Measurements from ENCODE around the gene ZNF578. TPM values are rescaled to one million over a fixed set of nuclear protein-coding genes. Genes with fewer than 3 reads are reported as not detected.
"Not testable (repeated sequence)": the region's sequence is repeated elsewhere in the genome, so short reads cannot be mapped to it uniquely, and the experiment has no call there.

Gene ZNF578
- total RNA-seq, 1 donor from 2014 or later = 6.5 TPM

DNA sequence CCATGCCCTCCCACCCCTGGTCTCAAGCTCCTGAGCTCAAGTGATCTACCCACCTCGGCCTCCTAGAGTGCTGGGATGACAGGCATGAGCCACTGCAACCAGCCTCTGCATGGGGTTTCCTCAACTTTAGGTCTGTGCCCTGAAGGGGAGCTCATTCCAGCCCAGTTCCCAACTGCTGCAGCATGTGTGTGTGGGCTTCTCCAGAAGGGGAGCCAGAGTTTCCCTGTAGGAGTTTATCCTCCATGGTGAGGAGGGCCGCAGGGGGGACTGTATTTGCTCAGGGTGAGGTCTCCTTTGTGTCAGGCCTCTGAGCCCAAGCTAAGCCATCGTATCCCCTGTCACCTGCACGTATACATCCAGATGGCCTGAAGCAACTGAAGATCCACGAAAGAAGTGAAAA, 62.8 kb downstream of the ZNF578 start:
- no peak for DNase-seq (ENCODE audit: low read depth)

DNA sequence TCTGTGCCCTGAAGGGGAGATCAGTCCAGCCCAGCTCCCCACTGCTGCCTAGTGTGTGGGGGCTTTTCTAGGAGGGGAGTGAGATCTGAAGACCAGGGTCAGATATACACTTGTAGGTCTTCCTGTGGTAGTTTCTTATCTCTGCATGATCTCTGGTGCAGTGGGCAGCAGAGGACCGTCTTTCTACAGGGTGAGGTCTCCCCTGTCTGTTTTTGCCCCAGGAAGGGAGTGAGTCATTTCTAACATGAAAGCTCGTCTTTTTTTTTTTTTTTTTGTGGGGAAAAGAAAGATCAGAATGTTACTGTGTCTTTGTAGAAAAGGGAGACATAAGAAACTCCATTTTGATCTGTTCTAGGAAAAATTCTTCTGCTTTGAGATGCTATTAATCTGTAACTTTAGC, 65.3 kb downstream of the ZNF578 start:
- DNase-seq (ENCODE audit: low read depth) = no peak

DNA sequence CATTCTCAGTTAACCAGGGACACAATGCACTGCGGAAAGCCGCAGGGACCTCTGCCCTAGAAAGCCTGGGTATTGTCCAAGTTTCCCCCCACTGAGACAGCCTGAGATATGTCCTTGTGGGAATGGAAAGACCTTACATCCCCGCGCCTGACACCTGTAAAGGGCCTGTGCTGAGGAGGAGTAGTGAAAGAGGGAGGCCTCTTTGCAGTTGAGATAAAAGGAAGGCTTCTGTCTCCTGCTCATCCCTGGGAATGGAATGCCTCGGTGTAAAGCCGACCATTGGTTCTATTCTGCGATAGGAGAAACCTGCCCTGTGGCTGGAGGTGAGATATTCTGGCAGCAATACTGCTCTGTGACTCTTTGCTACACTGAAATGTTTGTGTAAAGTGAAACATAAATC, 65.8 kb downstream of the ZNF578 start:
- not testable (repeated sequence) for DNase-seq (ENCODE audit: low read depth)

DNA sequence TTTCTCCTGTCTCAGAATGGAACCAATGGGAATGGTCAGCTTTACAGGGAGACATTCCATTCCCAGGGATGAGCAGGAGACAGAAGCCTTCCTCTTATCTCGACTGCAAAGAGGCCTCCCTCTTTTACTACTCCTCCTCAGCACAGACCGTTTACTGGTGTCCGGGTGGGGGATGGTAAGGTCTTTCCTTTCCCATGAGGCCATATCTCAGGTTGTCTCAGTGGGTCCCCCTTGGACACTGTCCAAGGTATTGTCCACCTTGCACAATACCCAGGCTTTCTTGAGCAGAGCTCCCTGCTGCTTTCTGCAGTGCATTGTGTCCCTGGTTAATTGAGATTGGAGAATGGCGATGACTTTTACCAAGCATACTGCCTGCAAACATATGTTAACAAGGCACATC, 66.7 kb downstream of the ZNF578 start:
- DNase-seq (ENCODE audit: low read depth) = no peak

DNA sequence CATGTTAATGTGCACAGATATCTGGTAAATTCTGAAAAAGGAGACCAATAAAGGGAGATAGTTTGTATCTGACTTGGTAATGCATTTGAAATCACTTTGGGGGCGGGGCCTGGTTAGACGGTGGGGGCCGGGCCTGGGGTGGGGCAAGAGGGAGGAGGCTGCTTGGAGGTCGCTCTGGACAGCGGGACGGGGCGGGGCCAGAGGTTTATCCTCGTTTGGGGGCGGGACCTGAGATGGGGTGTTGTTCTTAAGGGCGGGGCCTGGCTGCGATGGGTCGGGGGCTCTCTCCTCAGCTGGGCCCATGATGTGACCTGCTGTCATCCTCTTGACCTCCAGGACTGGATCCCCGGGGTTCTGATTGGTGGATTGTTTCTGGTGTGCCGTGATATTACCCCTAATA, 69.2 kb downstream of the ZNF578 start:
- no peak for DNase-seq (ENCODE audit: low read depth)

DNA sequence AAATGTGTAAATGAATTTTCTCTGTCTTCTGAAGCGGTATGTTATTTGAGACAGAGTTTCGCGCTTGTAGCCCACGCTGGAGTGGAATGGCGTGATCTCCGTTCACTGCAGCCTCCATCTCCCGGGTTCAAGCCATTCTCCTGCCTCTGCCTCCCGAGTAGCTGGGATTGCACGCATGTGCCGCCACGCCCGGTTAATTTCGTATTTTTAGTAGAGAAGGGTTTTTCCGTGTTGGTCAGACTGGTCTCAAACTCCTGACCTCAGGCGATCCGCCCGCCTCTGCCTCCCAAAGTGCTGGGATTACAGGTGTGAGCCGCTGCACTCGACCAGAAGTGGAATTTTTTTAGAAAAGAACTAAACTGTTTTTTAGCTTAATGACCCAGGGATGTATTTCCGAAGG, 70.7 kb downstream of the ZNF578 start:
- DNase-seq (ENCODE audit: low read depth) = no peak

DNA sequence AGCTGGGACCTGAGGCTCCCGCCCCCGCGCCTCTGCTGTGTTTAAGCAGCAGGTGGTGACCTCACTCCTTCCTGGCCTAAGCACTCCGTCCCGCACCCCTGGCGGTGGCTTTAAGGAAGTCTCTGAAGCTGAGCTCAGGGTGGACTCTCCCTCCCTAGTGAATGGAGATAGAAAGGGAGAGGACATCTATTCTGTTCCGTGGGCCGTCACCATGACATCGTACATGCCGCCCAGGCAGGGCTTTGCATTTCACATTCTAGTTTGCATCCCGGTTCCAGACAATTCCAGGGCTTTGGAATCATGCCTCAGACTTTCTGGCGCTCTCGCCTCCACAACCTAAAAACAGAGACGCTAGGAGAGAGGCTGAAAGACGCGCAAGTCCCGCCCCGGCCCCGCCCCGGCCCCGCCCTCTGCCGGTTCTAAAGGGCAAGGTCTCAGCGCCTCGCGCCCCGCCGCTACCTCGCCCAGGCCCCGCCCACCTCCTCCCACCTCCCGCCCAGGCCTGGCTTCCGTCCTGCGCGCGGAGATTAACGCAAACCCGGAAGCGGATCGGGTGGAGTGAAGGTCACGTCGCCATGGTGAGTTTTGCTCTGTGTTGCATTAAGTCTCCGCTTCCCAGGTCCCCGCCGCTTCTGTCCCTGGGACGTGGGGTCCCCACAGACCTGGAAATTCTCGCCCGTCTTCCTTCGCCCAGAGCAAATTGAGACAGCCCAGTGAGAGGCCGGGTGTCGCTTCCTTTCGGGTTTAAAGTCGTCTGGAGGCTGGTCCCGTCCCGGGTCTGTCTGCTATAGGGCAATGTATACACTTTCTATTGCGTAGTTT, 74.0 kb downstream of the ZNF578 start, which contains the start of gene ZNF808:
ZNF808 (plus strand) TSS at position 535 of the 822 bp plus-strand sequence. CDS start 15,617 bp downstream, outside the sequence.
- DNase-seq (ENCODE audit: low read depth) = peak; percentile 83

DNA sequence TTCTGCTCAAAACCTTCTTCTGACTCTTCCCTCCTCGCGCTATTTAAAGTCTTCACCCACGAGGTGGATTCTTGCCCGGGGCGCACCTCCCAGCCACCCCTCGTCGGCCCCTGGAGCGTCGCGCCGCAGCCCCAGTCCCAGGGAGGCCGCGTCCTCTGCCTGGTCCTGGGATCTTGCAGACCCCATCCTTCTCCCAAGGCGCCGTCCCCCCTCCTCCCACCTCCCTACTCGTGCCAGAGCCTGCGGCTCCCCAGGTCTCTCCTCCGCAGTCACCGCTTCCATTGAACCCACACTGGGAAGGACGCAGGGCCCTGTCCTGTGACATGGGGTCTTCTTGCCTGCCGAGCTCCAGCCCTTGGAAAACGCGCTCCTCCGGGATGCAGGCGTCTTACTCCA, 74.6 kb downstream of the ZNF578 start:
- DNase-seq (ENCODE audit: low read depth) = no peak

DNA sequence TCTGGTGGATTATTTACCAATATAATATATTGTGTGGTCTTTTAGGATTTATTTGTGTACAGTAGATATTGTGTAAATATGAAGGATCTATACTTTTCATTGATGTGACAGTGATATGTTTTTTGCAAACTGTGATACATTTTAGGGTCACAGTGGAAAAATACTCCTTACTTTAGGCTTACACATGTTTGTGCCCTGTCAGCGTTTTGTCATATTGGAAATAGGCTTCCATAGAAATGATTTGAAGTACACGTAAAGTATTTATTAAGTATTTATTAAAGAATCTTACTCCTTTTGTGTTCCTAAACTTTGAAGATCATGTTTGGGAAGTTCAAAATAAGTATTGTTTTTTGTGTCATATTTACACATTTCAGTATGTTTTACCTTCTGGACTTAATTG, 79.1 kb downstream of the ZNF578 start:
- DNase-seq (ENCODE audit: low read depth) = no peak

DNA sequence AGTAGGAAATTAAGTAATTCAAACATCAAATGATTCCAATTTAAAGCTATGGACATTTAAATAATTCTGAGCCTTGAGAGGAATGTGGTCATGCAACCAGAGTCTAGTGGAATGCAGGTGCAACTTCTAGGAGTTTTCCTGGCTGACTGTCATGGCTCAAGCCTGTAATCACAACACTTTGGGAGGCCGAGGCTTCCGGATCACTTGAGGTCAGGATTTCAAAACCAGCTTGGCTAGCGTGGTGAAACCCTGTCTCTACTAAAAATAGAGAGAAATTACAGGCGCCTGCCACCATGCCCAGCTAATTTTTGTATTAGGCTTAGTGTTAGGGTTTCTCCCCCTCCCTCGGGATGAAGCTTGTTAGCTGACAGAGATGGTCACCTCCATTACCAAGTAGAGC, 80.5 kb downstream of the ZNF578 start:
- peak; percentile 23 for DNase-seq (ENCODE audit: low read depth)

DNA sequence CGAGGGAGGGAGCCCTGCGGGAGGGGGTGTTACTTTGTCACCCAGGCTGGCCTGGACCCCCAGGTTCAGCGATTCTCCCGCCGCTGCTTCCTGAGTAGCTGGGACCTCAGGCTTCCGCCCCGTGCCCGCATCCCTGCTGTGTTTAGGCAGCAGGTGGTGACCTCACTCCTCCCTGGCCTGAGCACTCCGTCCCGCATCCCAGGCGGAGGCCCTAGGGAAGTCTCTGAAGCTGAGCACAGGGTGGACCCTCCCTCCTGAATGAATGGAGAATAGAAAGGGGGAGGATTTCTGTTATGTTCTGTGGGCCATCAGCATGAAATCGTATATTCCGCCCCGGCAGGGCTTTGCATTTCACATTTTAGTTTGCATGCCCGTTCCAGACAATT, 82.0 kb downstream of the ZNF578 start:
- not testable (repeated sequence) for DNase-seq (ENCODE audit: low read depth)

DNA sequence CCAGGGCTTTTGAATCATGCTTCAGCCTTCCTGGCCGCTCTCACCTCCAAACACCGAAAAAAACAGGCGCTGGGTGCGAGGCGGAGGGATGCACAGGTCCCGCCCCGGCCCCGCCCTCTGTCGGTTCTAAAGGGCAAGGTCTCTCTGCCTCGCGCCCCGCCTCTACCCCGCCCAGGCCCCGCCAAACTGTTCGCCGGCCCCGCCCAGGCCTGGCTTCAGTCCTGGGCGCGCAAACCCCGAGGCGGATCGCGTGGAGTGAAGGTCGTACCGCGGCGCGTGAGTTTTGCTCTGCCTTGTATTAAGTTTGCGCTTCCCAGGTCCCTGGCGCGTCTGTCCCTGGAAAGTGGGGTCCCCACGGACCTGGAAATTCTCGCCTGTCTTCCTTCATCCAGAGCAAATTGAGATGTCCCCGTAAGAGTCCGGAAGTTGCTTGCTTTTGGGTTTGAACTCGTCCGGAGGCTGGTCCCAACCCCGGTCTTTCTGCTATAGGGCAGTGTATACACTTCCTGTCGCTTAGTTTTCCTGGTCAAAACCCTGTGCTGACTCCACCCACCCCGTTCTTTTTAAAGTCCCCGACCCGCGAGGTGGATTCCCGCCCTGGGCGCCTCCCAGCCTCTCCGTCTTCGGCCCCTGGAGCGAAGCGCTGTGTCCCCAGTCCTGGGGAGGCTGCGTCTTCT, 82.6 kb downstream of the ZNF578 start:
- DNase-seq (ENCODE audit: low read depth) = peak; percentile 11

DNA sequence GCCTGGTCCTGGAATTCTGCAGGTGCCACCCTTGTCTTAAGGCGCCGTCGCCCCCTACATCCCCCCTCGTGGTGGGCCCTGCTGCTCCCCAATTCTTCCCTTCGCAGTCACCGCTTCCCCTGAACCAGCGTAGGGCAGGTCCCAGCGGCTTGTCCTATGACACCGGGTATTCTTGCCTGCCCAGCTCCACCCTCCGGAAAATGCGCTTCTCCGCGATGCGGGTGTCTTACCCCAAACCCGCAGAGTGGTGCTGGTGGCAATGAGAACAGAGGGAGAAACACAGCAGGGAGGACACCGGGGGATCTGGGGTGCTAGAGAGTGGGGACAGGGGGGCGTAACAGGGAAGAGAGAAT, 83.1 kb downstream of the ZNF578 start:
- DNase-seq (ENCODE audit: low read depth) = no peak

DNA sequence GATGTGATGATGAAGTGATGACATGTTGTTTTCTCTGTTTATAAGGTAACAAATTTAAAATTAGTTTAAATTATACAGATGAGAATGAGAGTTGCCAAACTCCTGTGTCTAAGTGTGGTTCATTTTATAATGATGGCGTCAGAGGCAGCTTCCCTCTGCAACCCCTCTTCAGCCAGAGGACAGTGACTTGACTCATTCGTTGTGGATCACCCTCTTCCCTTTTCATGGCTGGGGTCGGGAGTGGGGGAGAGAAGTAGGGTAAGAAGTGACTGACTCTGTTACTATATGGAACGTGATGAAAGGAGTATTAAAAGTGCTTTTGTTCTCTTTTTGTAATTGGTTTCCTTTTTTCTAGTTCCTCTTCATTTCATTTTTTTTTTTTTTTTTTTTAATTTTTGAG, 85.5 kb downstream of the ZNF578 start:
- not testable (repeated sequence) for DNase-seq (ENCODE audit: low read depth)

DNA sequence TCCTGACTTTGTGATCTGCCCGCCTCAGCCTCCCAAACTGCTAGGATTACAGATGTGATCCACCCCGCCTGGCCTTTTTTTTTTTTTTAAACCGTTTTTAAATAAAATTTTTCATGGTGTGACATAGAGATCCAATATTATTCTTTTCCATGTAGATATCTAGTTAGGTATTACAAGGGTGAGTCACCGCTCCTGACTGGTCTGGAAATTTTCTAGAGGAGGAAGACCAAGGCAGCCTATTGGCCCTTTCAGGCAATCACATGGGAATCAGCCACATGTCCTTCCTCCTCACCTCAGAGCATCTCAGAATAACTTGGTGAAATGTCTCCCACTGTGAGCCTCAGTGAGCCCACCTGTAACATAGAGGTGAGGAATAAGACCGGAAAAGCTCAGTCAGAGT, 87.8 kb downstream of the ZNF578 start:
- DNase-seq (ENCODE audit: low read depth) = not testable (repeated sequence)

DNA sequence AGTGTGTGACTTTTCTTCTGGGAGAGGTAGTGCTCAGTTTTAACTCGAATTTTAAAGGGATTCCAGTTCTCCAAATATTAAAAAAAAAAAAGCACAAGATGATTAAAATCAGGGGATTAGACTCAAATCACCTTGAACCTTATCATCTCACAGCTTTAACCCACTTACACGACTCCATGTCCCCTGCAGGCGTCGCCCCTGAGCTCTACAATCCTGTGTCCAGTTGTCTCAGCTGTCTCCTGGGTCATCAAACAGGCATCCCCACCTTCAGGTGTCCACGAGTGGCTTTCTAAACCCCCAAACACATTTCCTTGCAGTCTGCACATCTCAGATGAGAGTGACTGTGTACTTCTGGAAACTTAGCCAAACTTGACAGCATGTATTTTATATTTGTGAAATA, 88.3 kb downstream of the ZNF578 start:
- DNase-seq (ENCODE audit: low read depth) = no peak

DNA sequence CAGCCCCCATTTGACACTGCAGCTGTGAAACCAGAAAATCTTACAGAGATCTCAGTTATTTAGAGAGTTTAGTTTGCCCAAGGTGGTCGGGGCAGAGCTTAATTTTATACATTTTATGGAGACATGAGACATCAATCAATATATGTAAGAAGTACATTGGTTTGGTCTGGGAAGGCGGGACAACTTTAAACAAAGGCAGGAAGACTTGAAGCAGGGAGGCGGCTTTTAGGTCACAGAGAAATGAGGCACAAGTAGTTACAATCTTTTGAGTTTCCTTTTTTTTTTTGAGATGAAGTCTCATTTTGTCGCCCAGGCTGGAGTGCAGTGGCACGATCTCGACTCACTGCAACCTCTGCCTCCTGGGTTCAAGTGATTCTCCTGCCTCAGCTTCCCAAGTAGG, 89.2 kb downstream of the ZNF578 start:
- not testable (repeated sequence) for DNase-seq (ENCODE audit: low read depth)

DNA sequence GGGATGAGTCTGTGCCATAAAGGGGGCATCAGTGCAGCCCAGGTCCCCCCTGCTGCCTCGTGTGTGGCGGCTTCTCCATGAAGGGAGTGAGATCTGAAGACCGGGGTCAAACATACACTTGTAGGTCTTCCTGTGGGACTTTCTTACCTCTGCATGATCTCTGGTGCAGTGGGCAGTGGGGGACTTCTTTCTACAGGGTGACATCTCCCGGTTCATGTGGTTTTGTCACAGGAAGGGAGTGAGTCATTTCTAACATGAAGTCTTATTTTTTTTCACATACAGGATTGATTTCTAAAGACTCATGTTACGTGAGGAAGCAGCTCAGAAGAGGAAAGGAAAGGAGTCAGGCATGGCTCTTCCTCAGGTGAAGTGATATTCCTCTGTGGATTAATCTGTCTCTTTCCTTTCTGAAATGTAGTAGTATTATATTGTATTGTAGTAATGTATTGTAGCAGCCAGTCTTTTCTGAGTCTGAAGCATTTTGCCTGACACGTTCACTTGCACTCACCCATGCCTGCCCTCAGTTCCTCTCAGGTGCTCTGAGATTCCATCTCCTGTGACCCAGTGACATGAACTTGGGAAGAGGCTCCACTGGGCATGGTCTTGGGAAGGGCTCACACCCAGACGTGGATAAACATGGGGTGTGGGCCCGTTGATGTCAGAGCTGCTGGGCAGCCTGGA, 89.8 kb downstream of the ZNF578 start:
- DNase-seq (ENCODE audit: low read depth) = no peak

DNA sequence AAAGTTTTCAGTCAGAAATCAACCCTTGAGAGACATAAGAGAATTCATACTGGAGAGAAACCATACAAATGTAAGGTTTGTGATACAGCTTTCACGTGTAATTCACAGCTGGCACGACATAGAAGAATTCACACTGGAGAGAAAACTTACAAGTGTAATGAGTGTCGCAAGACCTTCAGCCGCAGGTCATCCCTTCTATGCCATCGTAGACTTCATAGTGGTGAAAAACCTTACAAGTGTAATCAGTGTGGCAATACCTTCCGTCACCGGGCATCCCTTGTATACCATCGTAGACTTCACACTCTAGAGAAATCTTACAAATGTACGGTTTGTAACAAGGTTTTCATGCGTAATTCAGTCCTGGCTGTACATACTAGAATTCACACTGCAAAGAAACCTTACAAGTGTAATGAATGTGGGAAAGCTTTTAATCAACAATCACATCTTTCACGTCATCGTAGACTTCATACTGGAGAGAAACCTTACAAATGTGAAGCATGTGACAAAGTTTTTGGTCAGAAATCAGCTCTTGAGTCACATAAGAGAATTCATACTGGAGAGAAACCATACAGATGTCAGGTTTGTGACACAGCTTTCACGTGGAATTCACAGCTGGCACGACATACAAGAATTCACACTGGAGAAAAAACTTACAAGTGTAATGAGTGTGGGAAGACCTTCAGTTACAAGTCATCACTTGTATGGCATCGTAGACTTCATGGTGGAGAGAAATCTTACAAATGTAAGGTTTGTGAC, 101.0 kb downstream of the ZNF578 start:
- no peak for DNase-seq (ENCODE audit: low read depth)

DNA sequence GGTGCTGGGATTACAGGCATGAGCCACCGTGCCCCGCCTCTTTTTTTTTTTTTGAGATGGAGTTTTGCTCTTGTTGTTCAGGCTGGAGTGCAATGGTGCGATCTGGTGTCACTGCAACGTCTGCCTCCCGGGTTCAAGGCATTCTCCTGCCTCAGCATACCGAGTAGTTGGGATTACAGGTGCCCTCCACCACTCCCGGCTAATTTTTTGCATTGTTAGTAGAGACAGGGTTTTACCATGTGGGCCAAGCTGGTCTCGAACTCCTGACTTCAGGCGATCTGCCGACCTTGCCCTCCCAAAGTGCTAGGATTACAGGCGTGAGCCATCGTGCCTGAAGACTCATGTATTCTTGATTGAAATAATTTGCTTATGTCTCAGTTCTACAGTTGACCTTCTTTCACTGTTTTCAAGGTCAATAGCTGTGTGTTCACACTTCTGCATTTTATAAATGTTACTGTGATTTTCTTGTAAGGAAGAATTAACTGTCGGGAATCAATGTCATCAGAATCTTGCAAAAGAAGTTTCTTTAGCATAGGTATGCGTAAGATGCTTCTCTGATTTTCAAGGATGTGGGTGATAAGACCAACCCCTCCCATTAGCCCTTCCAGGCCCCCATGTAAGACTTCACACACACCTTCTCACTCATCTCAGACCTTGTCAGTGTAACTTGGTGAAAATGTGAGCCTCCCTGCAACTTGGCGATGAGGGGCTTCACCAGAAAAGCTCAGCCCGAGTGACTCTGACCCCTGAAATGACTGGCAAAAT, 104.1 kb downstream of the ZNF578 start:
- DNase-seq (ENCODE audit: low read depth) = no peak

DNA sequence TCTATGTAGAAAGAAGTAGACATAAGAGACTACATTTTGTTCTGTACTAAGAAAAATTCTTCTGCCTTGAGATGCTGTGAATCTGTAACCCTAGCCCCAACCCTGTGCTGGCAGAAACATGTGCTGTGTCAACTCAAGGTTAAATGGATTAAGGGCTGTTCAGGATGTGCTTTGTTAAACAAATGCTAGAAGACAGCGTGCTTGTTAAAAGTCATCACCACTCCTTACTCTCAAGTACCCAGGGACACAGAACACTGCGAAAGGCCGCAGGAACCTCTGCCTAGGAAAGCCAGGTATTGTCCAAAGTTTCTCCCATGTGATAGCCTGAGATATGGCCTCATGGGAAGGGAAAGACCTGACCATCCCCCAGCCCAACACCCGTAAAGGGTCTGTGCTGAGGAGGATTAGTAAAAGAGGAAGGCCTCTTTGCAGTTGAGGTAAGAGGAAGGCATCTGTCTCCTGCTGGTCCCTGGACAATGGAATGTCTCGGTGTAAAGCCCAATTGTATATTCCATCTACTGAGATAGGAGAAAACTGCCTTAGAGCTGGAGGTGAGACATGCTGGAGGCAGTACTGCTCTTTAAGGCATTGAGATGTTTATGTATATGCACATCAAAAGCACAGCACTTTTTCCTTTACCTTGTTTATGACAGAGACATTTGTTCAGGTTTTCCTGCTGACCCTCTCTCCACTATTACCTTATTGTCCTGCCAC, 105.5 kb downstream of the ZNF578 start:
- DNase-seq (ENCODE audit: low read depth) = not testable (repeated sequence)

Measured in renal cortical epithelial cell (primary cell).